ENCODE measurements around the gene NFKB1.

GRCh38 chr4:102454268-102454667, 46.9 kb upstream of the NFKB1 start:
- TF ChIP-seq, protein P1, sequence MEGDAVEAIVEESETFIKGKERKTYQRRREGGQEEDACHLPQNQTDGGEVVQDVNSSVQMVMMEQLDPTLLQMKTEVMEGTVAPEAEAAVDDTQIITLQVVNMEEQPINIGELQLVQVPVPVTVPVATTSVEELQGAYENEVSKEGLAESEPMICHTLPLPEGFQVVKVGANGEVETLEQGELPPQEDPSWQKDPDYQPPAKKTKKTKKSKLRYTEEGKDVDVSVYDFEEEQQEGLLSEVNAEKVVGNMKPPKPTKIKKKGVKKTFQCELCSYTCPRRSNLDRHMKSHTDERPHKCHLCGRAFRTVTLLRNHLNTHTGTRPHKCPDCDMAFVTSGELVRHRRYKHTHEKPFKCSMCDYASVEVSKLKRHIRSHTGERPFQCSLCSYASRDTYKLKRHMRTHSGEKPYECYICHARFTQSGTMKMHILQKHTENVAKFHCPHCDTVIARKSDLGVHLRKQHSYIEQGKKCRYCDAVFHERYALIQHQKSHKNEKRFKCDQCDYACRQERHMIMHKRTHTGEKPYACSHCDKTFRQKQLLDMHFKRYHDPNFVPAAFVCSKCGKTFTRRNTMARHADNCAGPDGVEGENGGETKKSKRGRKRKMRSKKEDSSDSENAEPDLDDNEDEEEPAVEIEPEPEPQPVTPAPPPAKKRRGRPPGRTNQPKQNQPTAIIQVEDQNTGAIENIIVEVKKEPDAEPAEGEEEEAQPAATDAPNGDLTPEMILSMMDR (IDR thresholded peaks at IDR 0.05; ENCODE audit: low read length), result no peak
- no peak for TF ChIP-seq EZH2 (IDR thresholded peaks at IDR 0.05; ENCODE audit: borderline replicate concordance, low read length)
